GM18508 (cell line): ENCODE measurements around the gene CDH4.
"Not testable (repeated sequence)": the region's sequence is repeated elsewhere in the genome, so short reads cannot be mapped to it uniquely, and the experiment has no call there.

Source experiments
- ATAC-seq: cut with Tn5 transposase; IDR thresholded peaks from one replicate; pipeline ENCODE4 v1.9.1; 2021; ENCODE audit warnings: moderate number of reproducible peaks; ENCODE audit not compliant: insufficient read depth, unreplicated experiment

CDH4 gene

GRCh38 chr20:61976644-61977418 lies 724.8 kb downstream of the CDH4 start:
- ATAC-seq, result no peak

- no peak for ATAC-seq
These were observed 725.3 kb downstream of the CDH4 start for GRCh38 chr20:61977419-61977786.

- no peak for ATAC-seq
These were observed 726.4 kb downstream of the CDH4 start for GRCh38 chr20:61978491-61978890.

DNA sequence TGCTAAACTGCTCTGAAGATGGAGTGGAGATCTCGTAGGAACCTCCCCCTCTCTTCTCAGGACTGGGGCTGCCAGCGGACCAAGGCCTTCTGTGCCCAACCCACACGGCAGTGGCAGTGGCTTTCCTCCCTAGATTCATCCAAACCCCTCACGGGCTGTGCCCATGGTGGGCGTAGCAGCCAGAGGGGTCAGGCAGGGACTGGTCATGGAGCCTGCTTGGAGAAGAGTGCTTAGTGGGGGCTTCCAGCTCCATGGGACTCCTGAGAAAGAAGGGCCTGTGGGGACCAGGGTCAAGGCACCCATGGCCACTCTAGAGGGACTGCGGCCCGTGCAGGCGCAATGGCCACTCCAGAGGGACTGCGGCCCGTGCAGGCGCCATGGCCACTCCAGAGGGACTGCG lies 727.0 kb downstream of the CDH4 start:
- no peak for ATAC-seq

GRCh38 chr20:61979701-61980635 lies 727.9 kb downstream of the CDH4 start:
- ATAC-seq, result no peak

DNA sequence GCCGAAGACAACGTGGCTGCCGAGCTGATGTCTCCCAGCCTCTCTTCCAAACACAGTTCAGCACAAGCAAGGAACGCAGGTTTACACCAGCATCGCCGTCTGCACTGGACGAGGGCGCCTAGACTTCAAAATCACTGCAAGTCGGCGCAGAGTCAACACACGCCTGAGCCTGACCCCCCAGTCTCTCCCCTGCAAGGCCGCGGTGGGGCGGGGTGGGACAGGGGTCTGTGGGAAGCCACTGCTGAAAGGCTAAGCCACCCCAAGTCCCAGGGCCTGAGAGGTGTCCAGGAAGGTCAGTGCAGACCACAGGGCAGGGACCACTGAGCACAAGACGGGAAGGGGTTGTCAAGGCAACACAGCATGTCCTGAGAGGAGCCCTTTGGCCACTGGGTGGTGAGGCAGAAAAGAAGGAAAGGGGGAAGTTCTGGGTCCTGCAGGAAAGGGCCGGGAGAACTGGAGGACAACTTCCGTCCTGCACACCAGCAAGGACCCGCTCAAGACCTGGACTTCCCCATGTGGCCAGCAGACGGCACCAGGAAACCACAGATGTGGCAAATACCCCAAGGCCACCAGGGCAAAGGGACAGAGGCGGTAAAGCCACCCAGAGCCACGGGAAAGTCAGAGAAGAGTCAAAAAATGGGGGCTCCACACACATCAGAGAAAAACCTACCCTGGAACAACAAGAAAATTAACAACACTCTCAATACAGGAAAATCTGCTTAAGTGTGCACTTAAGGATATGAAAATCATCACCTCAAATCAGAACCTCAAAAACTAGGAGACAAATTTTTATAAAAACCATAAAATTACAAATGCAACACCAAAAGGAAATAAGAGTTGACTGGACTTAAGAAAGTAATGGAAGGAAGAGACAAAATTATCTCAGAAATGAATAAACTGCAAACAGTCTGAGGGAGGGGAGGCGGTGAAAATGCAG lies 728.9 kb downstream of the CDH4 start:
- ATAC-seq, result no peak

DNA sequence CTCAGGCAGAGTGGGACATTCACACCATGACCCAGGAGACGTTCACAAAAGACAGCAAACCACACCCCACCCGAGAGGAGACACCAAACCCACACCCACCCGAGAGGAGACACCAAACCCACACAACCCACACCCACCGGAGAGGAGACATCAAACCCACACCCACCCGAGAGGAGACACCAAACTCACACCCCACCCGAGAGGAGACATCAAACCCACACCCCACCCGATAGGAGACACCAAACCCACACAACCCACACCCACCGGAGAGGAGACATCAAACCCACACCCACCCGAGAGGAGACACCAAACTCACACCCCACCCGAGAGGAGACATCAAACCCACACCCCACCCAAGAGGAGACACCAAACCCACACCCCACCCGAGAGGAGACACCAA lies 729.6 kb downstream of the CDH4 start:
- ATAC-seq, result not testable (repeated sequence)

DNA sequence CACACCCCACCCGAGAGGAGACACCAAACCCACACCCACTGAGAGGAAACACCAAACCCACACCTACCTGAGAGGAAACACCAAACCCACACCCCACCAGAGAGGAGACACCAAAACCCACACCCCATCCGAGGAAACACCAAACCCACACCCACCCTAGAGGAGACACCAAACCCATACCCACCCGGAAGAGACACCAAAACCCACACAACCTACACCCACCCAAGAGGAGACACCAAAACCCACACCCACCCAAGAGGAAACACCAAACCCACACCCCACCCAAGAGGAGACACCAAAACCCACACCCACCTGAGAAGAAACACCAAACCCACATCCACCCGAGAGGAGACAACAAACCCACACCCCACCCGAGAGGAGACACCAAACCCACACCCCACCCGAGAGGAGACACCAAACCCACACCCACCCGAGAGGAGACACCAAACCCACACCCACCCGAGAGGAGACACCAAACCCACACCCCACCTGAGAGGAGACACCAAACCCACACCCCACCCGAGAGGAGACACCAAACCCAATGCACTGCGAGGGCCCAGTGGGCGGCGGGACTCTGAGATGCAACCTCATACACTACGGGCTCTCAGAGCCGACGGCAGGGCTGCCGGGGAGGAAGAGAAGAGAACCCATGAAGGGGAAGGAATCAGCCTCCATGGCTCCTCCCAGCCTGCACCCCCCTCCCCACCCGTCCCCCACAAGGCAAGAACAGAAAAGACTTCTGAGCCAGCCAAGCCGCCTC lies 730.3 kb downstream of the CDH4 start:
- ATAC-seq, result no peak

DNA sequence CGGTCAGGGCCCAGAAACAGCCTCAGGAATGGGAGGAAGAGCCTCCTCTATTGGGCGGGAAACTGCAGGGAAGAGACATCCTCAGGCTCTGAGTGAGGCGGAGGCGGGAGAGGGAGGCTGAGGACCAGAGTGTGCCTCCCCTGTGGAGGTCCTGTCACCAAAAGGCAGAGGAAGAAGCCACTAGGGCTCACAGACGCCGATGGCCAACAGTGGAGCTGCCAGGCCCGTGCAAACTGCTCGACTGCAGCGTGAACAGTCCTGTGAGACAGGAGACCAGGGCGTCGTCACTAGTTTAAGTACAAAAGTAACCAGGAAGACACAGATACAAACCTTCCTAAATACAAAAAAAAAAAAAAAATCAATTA lies 730.9 kb downstream of the CDH4 start:
- ATAC-seq, result no peak

DNA sequence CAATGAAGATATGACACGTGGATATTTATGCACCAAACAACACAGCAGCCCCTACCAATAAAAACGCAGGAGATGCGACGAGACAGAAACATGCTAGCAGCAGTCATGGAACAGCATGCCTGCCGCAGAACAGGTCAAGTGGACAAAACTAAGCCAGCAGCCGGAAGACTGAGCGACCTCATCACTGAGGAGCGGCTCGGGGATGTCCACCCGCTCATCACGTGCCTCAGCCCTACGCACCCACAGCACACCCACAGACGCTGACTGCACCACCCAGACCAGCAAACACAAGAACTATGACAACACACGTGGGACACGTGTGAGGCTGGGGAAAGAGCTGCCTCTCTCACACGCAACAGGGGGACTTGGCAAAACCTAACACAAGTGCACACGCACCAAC lies 731.9 kb downstream of the CDH4 start:
- no peak for ATAC-seq

DNA sequence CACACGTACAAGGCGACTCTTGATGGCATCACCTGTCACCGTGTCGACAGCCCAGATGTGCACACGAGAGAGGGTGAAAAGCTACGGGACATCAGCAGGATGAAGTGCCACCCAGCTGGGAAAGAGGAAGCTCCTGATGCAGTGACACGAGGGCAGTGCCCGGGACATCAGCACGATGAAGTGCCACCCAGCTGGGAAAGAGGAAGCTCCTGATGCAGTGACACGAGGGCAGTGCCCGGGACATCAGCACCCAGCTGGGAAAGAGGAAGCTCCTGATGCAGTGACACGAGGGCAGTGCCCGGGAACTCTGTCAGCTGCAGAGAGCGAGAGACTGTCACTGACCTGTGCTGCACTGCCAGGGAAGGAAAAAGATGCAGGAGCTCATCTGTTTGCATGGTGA lies 732.4 kb downstream of the CDH4 start:
- ATAC-seq, result not testable (repeated sequence)

GRCh38 chr20:61985096-61985495 lies 733.0 kb downstream of the CDH4 start:
- no peak for ATAC-seq

GRCh38 chr20:61986762-61987321 lies 734.8 kb downstream of the CDH4 start:
- ATAC-seq, result no peak

DNA sequence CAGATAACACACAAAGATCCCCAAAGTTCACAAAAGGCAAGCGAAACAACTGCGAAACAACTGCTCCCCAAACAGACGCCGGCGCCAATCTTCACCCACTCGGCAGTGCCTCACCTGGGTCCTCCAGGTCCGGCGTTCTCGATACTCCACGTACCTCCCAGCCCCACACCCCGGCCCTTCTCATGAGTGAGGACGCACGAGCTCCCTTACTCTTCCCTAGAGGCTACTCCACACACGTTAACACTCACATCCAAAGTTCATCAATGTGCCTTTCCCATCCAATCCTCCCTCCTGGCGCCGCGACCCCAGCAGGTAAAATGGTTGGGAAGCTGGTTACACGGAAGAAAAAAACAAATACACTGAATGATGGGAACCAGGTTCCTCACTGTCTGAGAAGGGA lies 736.6 kb downstream of the CDH4 start:
- no peak for ATAC-seq

DNA sequence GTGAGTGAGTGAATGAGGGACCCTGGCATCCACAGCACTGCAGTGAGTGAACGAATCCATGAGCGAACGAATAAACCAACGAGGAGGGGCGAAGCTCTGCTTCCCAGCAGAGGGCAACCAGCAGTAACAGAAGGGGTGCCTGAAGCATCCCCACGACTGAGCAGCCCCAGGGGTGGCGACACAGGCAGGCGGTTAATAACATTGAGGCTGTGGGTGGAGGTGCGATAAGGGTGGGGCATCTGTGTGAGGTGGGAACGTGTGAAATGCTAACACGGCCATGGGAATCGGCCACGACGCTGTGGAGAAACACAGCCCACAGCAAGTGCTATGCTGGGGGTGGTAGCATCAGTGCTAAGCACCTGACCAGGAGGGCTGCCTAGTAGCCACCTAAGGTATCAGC lies 737.7 kb downstream of the CDH4 start:
- no peak for ATAC-seq
